DND-41 (cell line): ENCODE measurements around the gene GPAT3.

Experiments used
- ATAC-seq: fragments of 200-7000 bp; cut with Tn5 transposase; 3 replicates; pipeline ENCODE4 v1.9.1; 2021; ENCODE audit warnings: low read depth; ENCODE audit not compliant: insufficient read depth
- DNase-seq: peaks from one replicate; pipeline ENCODE4 v3.0.0-alpha.2; 2020
- H2AFZ ChIP-seq: 2 replicates; pipeline ENCODE4 v1.6.0; 2012; ENCODE audit warnings: low read depth, low read length
- H3K27ac ChIP-seq: 2 replicates; pipeline ENCODE4 v1.5.1; 2012; ENCODE audit warnings: low read length, inconsistent platforms
- H3K27me3 ChIP-seq: fragments of 200-600 bp; sonication (generic); 2 replicates; pipeline ENCODE4 v1.6.0; 2012; ENCODE audit warnings: low read length, mild to moderate bottlenecking, inconsistent platforms; ENCODE audit not compliant: insufficient read depth, poor library complexity
- H3K36me3 ChIP-seq: 2 replicates; pipeline ENCODE4 v1.5.1; 2012; ENCODE audit warnings: low read length, inconsistent platforms; ENCODE audit not compliant: insufficient read depth
- H3K4me1 ChIP-seq: 2 replicates; pipeline ENCODE4 v1.5.1; 2012; ENCODE audit warnings: mild to moderate bottlenecking, low read length; ENCODE audit not compliant: insufficient read depth
- H3K4me2 ChIP-seq: 2 replicates; pipeline ENCODE4 v1.6.0; 2012; ENCODE audit warnings: mild to moderate bottlenecking, moderate library complexity, low read length, inconsistent platforms; ENCODE audit not compliant: insufficient read depth
- H3K4me3 ChIP-seq, 2 experiments: fragments of 200-600 bp in 1 of 2; shearing (Covaris generic) in 1 of 2; 2 replicates each; pipeline ENCODE4 v1.5.1; 2012 to 2016; ENCODE audit warnings: inconsistent platforms in 2 of 2, low read length in 2 of 2, mild to moderate bottlenecking in 2 of 2, low read depth in 1 of 2, moderate library complexity in 1 of 2
- H3K79me2 ChIP-seq: 2 replicates; pipeline ENCODE4 v1.6.0; 2012; ENCODE audit warnings: low read length, inconsistent platforms; ENCODE audit not compliant: insufficient read depth
- H3K9ac ChIP-seq: 2 replicates; pipeline ENCODE4 v1.6.0; 2012; ENCODE audit warnings: low read depth, mild to moderate bottlenecking, inconsistent platforms, low read length, moderate library complexity
- H3K9me3 ChIP-seq: 2 replicates; pipeline ENCODE4 v1.5.1; 2012; ENCODE audit warnings: low read length, moderate library complexity, mild to moderate bottlenecking, inconsistent platforms; ENCODE audit not compliant: insufficient read depth, severe bottlenecking
- H4K20me1 ChIP-seq: 2 replicates; pipeline ENCODE4 v1.6.0; 2012; ENCODE audit warnings: low read length; ENCODE audit not compliant: insufficient read depth
- EZH2 ChIP-seq: IDR thresholded peaks from 3 replicates; pipeline ENCODE4 v1.6.1; 2012; ENCODE audit warnings: borderline replicate concordance, low read depth, mild to moderate bottlenecking, moderate library complexity, low read length, inconsistent platforms; ENCODE audit not compliant: severe bottlenecking
- TF ChIP-seq, protein P1 (sequence below): IDR thresholded peaks from 2 replicates; pipeline ENCODE4 v1.5.1; 2012; ENCODE audit warnings: borderline replicate concordance, low read length, moderate library complexity, mild to moderate bottlenecking; ENCODE audit not compliant: poor library complexity, severe bottlenecking; ENCODE audit errors: extremely low read depth

GPAT3 gene

DNA sequence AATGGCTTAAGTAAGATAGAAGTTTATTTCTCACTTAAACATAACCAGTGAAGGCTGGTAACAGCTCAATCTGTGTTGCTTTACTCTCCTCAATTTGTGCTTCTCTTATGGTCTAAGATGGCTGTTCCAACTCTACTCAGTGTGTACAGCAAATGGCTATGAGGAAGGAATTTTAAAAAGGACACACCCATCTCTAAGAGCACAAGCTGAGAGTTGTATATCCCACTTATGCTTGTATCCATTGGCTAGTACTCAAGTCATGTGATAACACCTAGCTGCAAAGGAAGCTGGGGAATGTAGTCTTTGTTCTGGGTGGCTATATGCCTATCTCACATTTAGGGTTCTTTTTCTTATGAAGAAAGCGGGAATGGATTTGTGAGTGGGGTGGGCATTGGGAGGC is 63.3 kb downstream of the GPAT3 start:
- no peak overlapping the region for H3K4me2 ChIP-seq
- no peak overlapping the region for H2AFZ ChIP-seq
- no peaks in the 10 kb centered on the region for H3K27me3 ChIP-seq
- no peak overlapping the region for H3K27ac ChIP-seq
- no peaks in the 10 kb centered on the region for H3K79me2 ChIP-seq
- H3K4me1 ChIP-seq, result no peaks in the 10 kb centered on the region
- H4K20me1 ChIP-seq, result no peaks in the 10 kb centered on the region
- TF ChIP-seq, protein P1, sequence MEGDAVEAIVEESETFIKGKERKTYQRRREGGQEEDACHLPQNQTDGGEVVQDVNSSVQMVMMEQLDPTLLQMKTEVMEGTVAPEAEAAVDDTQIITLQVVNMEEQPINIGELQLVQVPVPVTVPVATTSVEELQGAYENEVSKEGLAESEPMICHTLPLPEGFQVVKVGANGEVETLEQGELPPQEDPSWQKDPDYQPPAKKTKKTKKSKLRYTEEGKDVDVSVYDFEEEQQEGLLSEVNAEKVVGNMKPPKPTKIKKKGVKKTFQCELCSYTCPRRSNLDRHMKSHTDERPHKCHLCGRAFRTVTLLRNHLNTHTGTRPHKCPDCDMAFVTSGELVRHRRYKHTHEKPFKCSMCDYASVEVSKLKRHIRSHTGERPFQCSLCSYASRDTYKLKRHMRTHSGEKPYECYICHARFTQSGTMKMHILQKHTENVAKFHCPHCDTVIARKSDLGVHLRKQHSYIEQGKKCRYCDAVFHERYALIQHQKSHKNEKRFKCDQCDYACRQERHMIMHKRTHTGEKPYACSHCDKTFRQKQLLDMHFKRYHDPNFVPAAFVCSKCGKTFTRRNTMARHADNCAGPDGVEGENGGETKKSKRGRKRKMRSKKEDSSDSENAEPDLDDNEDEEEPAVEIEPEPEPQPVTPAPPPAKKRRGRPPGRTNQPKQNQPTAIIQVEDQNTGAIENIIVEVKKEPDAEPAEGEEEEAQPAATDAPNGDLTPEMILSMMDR, result no peak
- no peaks in the 10 kb centered on the region for H3K36me3 ChIP-seq
- ATAC-seq (peak; percentile 72), DNase-seq (no peak)
- H3K9ac ChIP-seq, result no peak overlapping the region
- no peaks in the 10 kb centered on the region for H3K9me3 ChIP-seq
- H3K4me3 ChIP-seq, result no peak overlapping the region

- no peaks in the 10 kb centered on the region for H4K20me1 ChIP-seq
- no peak overlapping the region for H3K27ac ChIP-seq
- TF ChIP-seq, protein P1, result no peak
- TF ChIP-seq EZH2, result no peak
- H3K79me2 ChIP-seq, result no peaks in the 10 kb centered on the region
- H3K27me3 ChIP-seq, result no peaks in the 10 kb centered on the region
- no peaks in the 10 kb centered on the region for H3K4me1 ChIP-seq
- ATAC-seq (no peak), DNase-seq (no peak)
- no peak overlapping the region for H3K9ac ChIP-seq
- no peak overlapping the region for H3K4me2 ChIP-seq
- no peaks in the 10 kb centered on the region for H3K36me3 ChIP-seq
- H3K4me3 ChIP-seq, result no peak overlapping the region
- H3K9me3 ChIP-seq, result no peaks in the 10 kb centered on the region
- H2AFZ ChIP-seq, result no peak overlapping the region
Measured at GRCh38 chr4:83603129-83603528, 67.2 kb downstream of the GPAT3 start.

DNA sequence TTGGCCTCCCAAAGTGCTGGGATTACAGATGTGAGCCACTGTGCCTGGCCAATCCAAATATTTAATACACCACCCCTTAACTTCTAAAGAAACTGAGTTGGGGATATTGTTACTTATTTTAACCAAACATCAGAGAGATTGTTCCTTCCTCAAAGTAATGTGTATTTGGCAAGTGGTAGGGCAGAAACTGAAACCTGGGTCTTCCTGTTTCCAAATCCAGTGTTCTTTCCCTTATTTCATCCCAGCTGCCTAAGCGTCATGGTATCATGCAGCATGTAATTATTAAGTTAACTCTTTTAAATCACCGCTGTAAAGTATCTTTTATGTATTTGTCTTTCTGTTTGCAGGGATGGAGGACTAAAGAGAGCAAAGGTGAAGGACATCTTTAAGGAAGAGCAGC is 68.4 kb downstream of the GPAT3 start:
- Histone ChIP-seq H3K9ac (no peak overlapping the region), H3K4me2 (no peak overlapping the region), H3K27me3 (no peaks in the 10 kb centered on the region), H3K4me3 (no peak overlapping the region), H3K36me3 (no peaks in the 10 kb centered on the region), H2AFZ (no peak overlapping the region), H3K79me2 (no peaks in the 10 kb centered on the region), H3K27ac (no peak overlapping the region), H4K20me1 (no peaks in the 10 kb centered on the region), H3K9me3 (no peaks in the 10 kb centered on the region), H3K4me1 (no peaks in the 10 kb centered on the region)
- TF ChIP-seq, protein P1, result no peak
- TF ChIP-seq EZH2, result no peak
- no peak for DNase-seq
- ATAC-seq, result no peak

- ATAC-seq (no peak), DNase-seq (no peak)
- Histone ChIP-seq H2AFZ (no peak overlapping the region), H3K4me3 (no peak overlapping the region), H3K9me3 (no peaks in the 10 kb centered on the region), H3K36me3 (no peaks in the 10 kb centered on the region), H3K27ac (no peak overlapping the region), H3K4me1 (no peaks in the 10 kb centered on the region), H3K4me2 (no peak overlapping the region), H3K27me3 (no peaks in the 10 kb centered on the region), H3K79me2 (no peaks in the 10 kb centered on the region), H4K20me1 (no peaks in the 10 kb centered on the region), H3K9ac (no peak overlapping the region)
- TF ChIP-seq, protein P1, result no peak
- TF ChIP-seq EZH2, result no peak
Measured at GRCh38 chr4:83605210-83605609, 69.3 kb downstream of the GPAT3 start.
